Small intestine (tissue), 7 donors: ENCODE data around the gene CDK12. TPM values are rescaled to one million over a fixed set of nuclear protein-coding genes. Genes with fewer than 3 reads are reported as not detected.
"Not testable (repeated sequence)": the region's sequence is repeated elsewhere in the genome, so short reads cannot be mapped to it uniquely, and the experiment has no call there.

ENCODE experiments used
- DNase-seq, 2 donors: peaks; one replicate each; pipeline versions ENCODE4 v3.0.0 to v3.0.0-alpha.2; 2013
- FAIRE-seq: peaks from 2 replicates; lab custom pipeline; 2012; peaks lifted over from hg19 to GRCh38; lab: Jason Lieb, UNC
- H3K27ac ChIP-seq, 3 donors: one replicate each; pipeline ENCODE4 v1.5.1; 2013; ENCODE audit warnings: low read length in 2 of 3, mild to moderate bottlenecking in 2 of 3, control low read depth in 1 of 3, inconsistent platforms in 1 of 3, low read depth in 1 of 3, moderate library complexity in 1 of 3
- H3K27me3 ChIP-seq, 3 donors: one replicate each; pipeline ENCODE4 v1.6.1; 2013; ENCODE audit warnings: low read length in 3 of 3, inconsistent platforms in 1 of 3; ENCODE audit not compliant: control insufficient read depth in 3 of 3, insufficient read depth in 3 of 3
- H3K36me3 ChIP-seq, 3 donors: one replicate each; pipeline ENCODE4 v1.6.1; 2013; ENCODE audit warnings: low read length in 3 of 3, inconsistent platforms in 1 of 3, low read depth in 1 of 3, mild to moderate bottlenecking in 1 of 3, moderate library complexity in 1 of 3; ENCODE audit not compliant: control insufficient read depth in 3 of 3, insufficient read depth in 2 of 3
- H3K4me1 ChIP-seq, 3 donors: one replicate each; pipeline ENCODE4 v1.6.1; 2013; ENCODE audit warnings: low read length in 2 of 3, inconsistent platforms in 1 of 3, low read depth in 1 of 3, mild to moderate bottlenecking in 1 of 3, moderate library complexity in 1 of 3; ENCODE audit not compliant: control insufficient read depth in 3 of 3, insufficient read depth in 2 of 3
- H3K4me3 ChIP-seq, 3 donors: one replicate each; pipeline ENCODE4 v1.5.1; 2013; ENCODE audit warnings: low read length in 3 of 3, control low read depth in 1 of 3, inconsistent platforms in 1 of 3, low read depth in 1 of 3, mild to moderate bottlenecking in 1 of 3, moderate library complexity in 1 of 3
- H3K9me3 ChIP-seq, 2 donors: one replicate each; pipeline ENCODE4 v1.6.1; 2013; ENCODE audit warnings: low read depth in 1 of 2, low read length in 1 of 2; ENCODE audit not compliant: control insufficient read depth in 2 of 2, insufficient read depth in 1 of 2
- WGBS, 3 donors: extraction: QIAGEN DNeasy Blood & Tissue Kit; methylation state at CpG; one replicate each; pipeline ENCODE4 v1.1.7; 2013; 5-methylcytosine and 5-hydroxymethylcytosine counted together
- polyA plus RNA-seq, 4 donors: library from polyadenylated mRNA; stranded (reverse) in 3 of 4; unstranded in 1 of 4; fragments of 200-250 nt in 3 of 4; fragments of 120-200 nt in 1 of 4; gene quantifications; one replicate each; pipeline versions ENCODE4 v1.2.1 to v1.2.3, GENCODE V29; 2013
- donor health status: healthy with polysubstance abuse.
- donor health status: control.
- donor health status: control.
- donor health status: Bipolar disorder and iron deficiency.
- donor health status: healthy.

The CDK12 gene
- polyA plus RNA-seq, 4 donors, result 6.2 to 47.4 (median 11.3) TPM

GRCh38 chr17:39533891-39534290 lies 72.6 kb downstream of the CDK12 start:
- peaks cover 0 to 2% (median 0%) of the 10 kb centered on the region in 3 donors for H3K4me1 ChIP-seq
- no peak overlapping the region for H3K4me3 ChIP-seq
- no peaks in the 10 kb centered on the region for H3K27me3 ChIP-seq
- 76 to 84% (median 83%) methylated on average over 4 of the region's 4 CpGs for WGBS, 3 donors
- peaks cover 1 to 11% (median 6%) of the 10 kb centered on the region in 3 donors for H3K36me3 ChIP-seq
- H3K27ac ChIP-seq, result no peak overlapping the region
- no peak for FAIRE-seq
- no peak for DNase-seq
- H3K9me3 ChIP-seq, result no peaks in the 10 kb centered on the region

- no peak for FAIRE-seq
Measured at GRCh38 chr17:39534768-39535405, 73.6 kb downstream of the CDK12 start.

GRCh38 chr17:39536468-39536867 lies 75.2 kb downstream of the CDK12 start:
- no peak for DNase-seq

More at GRCh38 chr17:39534768-39535405, 73.6 kb downstream of the CDK12 start:
- H3K27ac ChIP-seq, result no peak overlapping the region
- no peak for DNase-seq
- peaks cover 0 to 2% (median 0%) of the 10 kb centered on the region in 3 donors for H3K4me1 ChIP-seq
- H3K36me3 ChIP-seq, result peaks cover 0 to 9% (median 2%) of the 10 kb centered on the region in 3 donors
- H3K9me3 ChIP-seq, result no peaks in the 10 kb centered on the region
- no peak overlapping the region for H3K4me3 ChIP-seq
- no peaks in the 10 kb centered on the region for H3K27me3 ChIP-seq
- 86 to 96% (median 93%) methylated on average over 3 of the region's 3 CpGs for WGBS, 3 donors

GRCh38 chr17:39537364-39537763 lies 76.1 kb downstream of the CDK12 start:
- H3K4me1 ChIP-seq, H3K36me3 ChIP-seq, FAIRE-seq, H3K4me3 ChIP-seq, DNase-seq, H3K27ac ChIP-seq, H3K9me3 ChIP-seq, H3K27me3 ChIP-seq: not testable (repeated sequence)
- WGBS, 3 donors, result 95 to 100% (median 100%) methylated on average over 2 of the region's 2 CpGs

More at GRCh38 chr17:39536468-39536867, 75.2 kb downstream of the CDK12 start:
- Histone ChIP-seq H3K27ac (no peak overlapping the region), H3K27me3 (no peaks in the 10 kb centered on the region), H3K9me3 (no peaks in the 10 kb centered on the region), H3K4me3 (no peak overlapping the region), H3K36me3 (peaks cover 0 to 2% (median 0%) of the 10 kb centered on the region in 3 donors), H3K4me1 (no peaks in the 10 kb centered on the region)
- no peak for FAIRE-seq

GRCh38 chr17:39538866-39539265 lies 77.6 kb downstream of the CDK12 start:
- no peak overlapping the region for H3K27ac ChIP-seq
- FAIRE-seq (no peak), DNase-seq (no peak)
- 34 to 45% (median 41%) methylated on average over 3 of the region's 3 CpGs for WGBS, 3 donors
- H3K4me1 ChIP-seq, result peaks cover 0 to 11% (median 0%) of the 10 kb centered on the region in 3 donors
- H3K4me3 ChIP-seq, result no peak overlapping the region
- H3K9me3 ChIP-seq, result no peaks in the 10 kb centered on the region
- no peaks in the 10 kb centered on the region for H3K36me3 ChIP-seq
- no peaks in the 10 kb centered on the region for H3K27me3 ChIP-seq

- DNase-seq (no peak), FAIRE-seq (no peak)
- no peak overlapping the region for H3K4me3 ChIP-seq
- H3K27ac ChIP-seq, result no peak overlapping the region
- H3K9me3 ChIP-seq, result no peaks in the 10 kb centered on the region
- H3K27me3 ChIP-seq, result no peaks in the 10 kb centered on the region
- WGBS, 3 donors, result 81 to 97% (median 87%) methylated on average over 9 of the region's 9 CpGs
- peaks cover 0 to 5% (median 0%) of the 10 kb centered on the region in 3 donors for H3K36me3 ChIP-seq
- peaks cover 0 to 16% (median 0%) of the 10 kb centered on the region in 3 donors for H3K4me1 ChIP-seq
Measured at GRCh38 chr17:39540611-39541010, 79.3 kb downstream of the CDK12 start.

GRCh38 chr17:39541652-39542051 lies 80.4 kb downstream of the CDK12 start:
- no peaks in the 10 kb centered on the region for H3K27me3 ChIP-seq
- peaks cover 0 to 16% (median 0%) of the 10 kb centered on the region in 3 donors for H3K4me1 ChIP-seq
- H3K36me3 ChIP-seq, result peaks cover 0 to 10% (median 0%) of the 10 kb centered on the region in 3 donors
- H3K27ac ChIP-seq, result no peak overlapping the region
- DNase-seq, result no peak
- FAIRE-seq, result no peak
- 71 to 76% (median 75%) methylated on average over 6 of the region's 6 CpGs for WGBS, 3 donors
- no peak overlapping the region for H3K4me3 ChIP-seq
- H3K9me3 ChIP-seq, result no peaks in the 10 kb centered on the region

GRCh38 chr17:39543176-39543575 lies 81.9 kb downstream of the CDK12 start:
- Histone ChIP-seq H3K36me3 (peaks cover 0 to 19% (median 0%) of the 10 kb centered on the region in 3 donors), H3K27me3 (no peaks in the 10 kb centered on the region), H3K4me3 (no peak overlapping the region), H3K4me1 (peaks cover 0 to 16% (median 0%) of the 10 kb centered on the region in 3 donors), H3K27ac (no peak overlapping the region), H3K9me3 (no peaks in the 10 kb centered on the region)
- WGBS, 3 donors, result 86 to 93% (median 89%) methylated on average over 1 of the region's 1 CpG
- FAIRE-seq (no peak), DNase-seq (no peak)
